Thyroid gland (tissue), 4 donors: ENCODE results near the gene DENND5A. TPM values are rescaled to one million over a fixed set of nuclear protein-coding genes. Genes with fewer than 3 reads are reported as not detected.

Experiments
- DNase-seq, 2 donors: peaks; one replicate each; pipeline ENCODE4 v3.0.0-alpha.2; 2019
- H3K27ac ChIP-seq, 3 donors: fragments of 200-600 bp; sonication (generic); 1 replicate in 2 of 3; 2 replicates in 1 of 3; pipeline ENCODE4 v1.5.1; 2016 to 2019; ENCODE audit warnings: mild to moderate bottlenecking in 1 of 3, moderate library complexity in 1 of 3
- H3K27me3 ChIP-seq: fragments of 200-600 bp; sonication (generic); one replicate; pipeline ENCODE4 v1.5.1; 2019
- H3K36me3 ChIP-seq, 2 donors: fragments of 200-600 bp; sonication (generic); one replicate each; pipeline ENCODE4 v1.5.1; 2016 to 2019
- H3K4me1 ChIP-seq, 2 donors: fragments of 200-600 bp; sonication (generic); one replicate each; pipeline ENCODE4 v1.5.1; 2017 to 2019
- H3K4me3 ChIP-seq, 3 donors: fragments of 200-600 bp; sonication (generic); replicated peaks in 1 of 3; 1 replicate in 2 of 3; 2 replicates in 1 of 3; pipeline ENCODE4 v1.5.1; 2016; ENCODE audit warnings: mild to moderate bottlenecking in 1 of 3
- H3K9me3 ChIP-seq: fragments of 200-600 bp; sonication (generic); one replicate; pipeline ENCODE4 v1.5.1; 2017
- POLR2A ChIP-seq, 2 donors: fragments of 450-650 bp; IDR thresholded peaks; one replicate each; pipeline ENCODE4 v1.6.1; 2017; ENCODE audit warnings: antibody characterized with exemption in 2 of 2, mild to moderate bottlenecking in 2 of 2, moderate library complexity in 1 of 2
- WGBS, 2 donors: methylation state at CpG; one replicate each; pipeline ENCODE4 v1.1.5; 2017; 5-methylcytosine and 5-hydroxymethylcytosine counted together
- intact Hi-C: fragments of 100-400 bp; cut with DNase I; formaldehyde crosslinking; loops from one replicate; pipeline ENCODE4 v1.15.1; 2023
- microRNA-seq: library from miRNA; unstranded; fragments of <30 nt; microRNA quantifications from one replicate; pipeline ENCODE4, GENCODE V29; 2016
- small RNA-seq: library from RNA; depleted of rRNA; stranded (forward); fragments of <200 nt; gene quantifications from one replicate; pipeline ENCODE3, GENCODE V24; 2016
- total RNA-seq, 4 donors: library from RNA; depleted of rRNA; stranded (reverse); fragments of >200 nt; gene quantifications; one replicate each; pipeline ENCODE4 v1.2.3, GENCODE V29; 2016
- TF ChIP-seq, protein P1 (sequence below), 6 experiments: fragments of 200-600 bp in 3 of 6; fragments of 450-650 bp in 3 of 6; sonication (generic) in 3 of 6; IDR thresholded peaks; one replicate each; pipeline ENCODE4 v1.5.1; 2016 to 2019; ENCODE audit warnings: antibody characterized with exemption in 6 of 6, mild to moderate bottlenecking in 2 of 6, inconsistent platforms in 1 of 6, moderate library complexity in 1 of 6

The DENND5A gene
- total RNA-seq, 4 donors from 2014 or later: 45.6 to 80.8 (median 59.3) TPM

- Histone ChIP-seq H3K27ac (no peak within 1 kb of the TSS), H3K27me3 (no peaks in the 10 kb centered on the region), H3K36me3 (no peaks in the 10 kb centered on the region), H3K4me1 (peaks cover 0 to 5% of the 10 kb centered on the region in 2 donors), H3K4me3 (peak within 1 kb of the TSS in 1 of 3 donors; percentile 43), H3K9me3 (no peaks in the 10 kb centered on the region)
- intact Hi-C loops: no loop called here
- DNase-seq: peak in 1 of 2 donors; percentile 17
- WGBS, 2 donors: 3% methylated on average over 8 of the region's 113 CpGs; no CpG with 5 or more reads in 1 of the 2 donors
- TF ChIP-seq, protein P1, sequence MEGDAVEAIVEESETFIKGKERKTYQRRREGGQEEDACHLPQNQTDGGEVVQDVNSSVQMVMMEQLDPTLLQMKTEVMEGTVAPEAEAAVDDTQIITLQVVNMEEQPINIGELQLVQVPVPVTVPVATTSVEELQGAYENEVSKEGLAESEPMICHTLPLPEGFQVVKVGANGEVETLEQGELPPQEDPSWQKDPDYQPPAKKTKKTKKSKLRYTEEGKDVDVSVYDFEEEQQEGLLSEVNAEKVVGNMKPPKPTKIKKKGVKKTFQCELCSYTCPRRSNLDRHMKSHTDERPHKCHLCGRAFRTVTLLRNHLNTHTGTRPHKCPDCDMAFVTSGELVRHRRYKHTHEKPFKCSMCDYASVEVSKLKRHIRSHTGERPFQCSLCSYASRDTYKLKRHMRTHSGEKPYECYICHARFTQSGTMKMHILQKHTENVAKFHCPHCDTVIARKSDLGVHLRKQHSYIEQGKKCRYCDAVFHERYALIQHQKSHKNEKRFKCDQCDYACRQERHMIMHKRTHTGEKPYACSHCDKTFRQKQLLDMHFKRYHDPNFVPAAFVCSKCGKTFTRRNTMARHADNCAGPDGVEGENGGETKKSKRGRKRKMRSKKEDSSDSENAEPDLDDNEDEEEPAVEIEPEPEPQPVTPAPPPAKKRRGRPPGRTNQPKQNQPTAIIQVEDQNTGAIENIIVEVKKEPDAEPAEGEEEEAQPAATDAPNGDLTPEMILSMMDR (IDR thresholded peaks at IDR 0.05): no peak
- TF ChIP-seq POLR2A (IDR thresholded peaks at IDR 0.05): no peak
These were observed 173.9 kb downstream of the DENND5A start, which contains the start of gene SCUBE2 for GRCh38 chr11:9091044-9091922. Gene SCUBE2 (minus strand): TSS chr11:9091599. CDS start chr11:9091528, 71 bp downstream.

GRCh38 chr11:9090488-9091043 is 174.6 kb downstream of the DENND5A start:
- Histone ChIP-seq H3K27ac (no peak overlapping the region), H3K4me1 (peaks cover 0 to 5% of the 10 kb centered on the region in 2 donors), H3K4me3 (peak overlapping the region in 1 of 3 donors; percentile 43), H3K9me3 (no peaks in the 10 kb centered on the region), H3K36me3 (no peaks in the 10 kb centered on the region), H3K27me3 (no peaks in the 10 kb centered on the region)
- DNase-seq: no peak
- 42 to 66% methylated on average over 10 to 19 of the region's 20 CpGs for WGBS, 2 donors
- intact Hi-C loops: no loop called here
- no peak for TF ChIP-seq POLR2A (IDR thresholded peaks at IDR 0.05)
- TF ChIP-seq, protein P1 (IDR thresholded peaks at IDR 0.05): no peak

GRCh38 chr11:9089636-9090035 is 175.5 kb downstream of the DENND5A start:
- Histone ChIP-seq H3K4me3 (no peak overlapping the region), H3K4me1 (peaks cover 0 to 5% of the 10 kb centered on the region in 2 donors), H3K9me3 (no peaks in the 10 kb centered on the region), H3K27me3 (no peaks in the 10 kb centered on the region), H3K36me3 (no peaks in the 10 kb centered on the region), H3K27ac (no peak overlapping the region)
- DNase-seq: no peak
- 98 to 100% methylated on average over 4 to 6 of the region's 6 CpGs for WGBS, 2 donors
- TF ChIP-seq, protein P1 (IDR thresholded peaks at IDR 0.05): no peak
- no peak for TF ChIP-seq POLR2A (IDR thresholded peaks at IDR 0.05)
- intact Hi-C loops: no loop called here

- Histone ChIP-seq H3K27ac (no peak overlapping the region), H3K27me3 (no peaks in the 10 kb centered on the region), H3K36me3 (no peaks in the 10 kb centered on the region), H3K4me1 (peaks cover 0 to 5% of the 10 kb centered on the region in 2 donors), H3K4me3 (no peak overlapping the region), H3K9me3 (no peaks in the 10 kb centered on the region)
- TF ChIP-seq, protein P1 (IDR thresholded peaks at IDR 0.05): no peak
- TF ChIP-seq POLR2A (IDR thresholded peaks at IDR 0.05): no peak
- intact Hi-C loops: no loop called here
- DNase-seq: no peak
- 85 to 86% methylated on average over 3 of the region's 3 CpGs for WGBS, 2 donors
These were observed 176.1 kb downstream of the DENND5A start for GRCh38 chr11:9089061-9089460.

Small RNAs within 50 kb of the gene (microRNA-seq; reads per million reads assigned to microRNA genes)
- gene MIR5691: not detected

Small RNAs within 50 kb of the gene (small RNA-seq; reads per million reads assigned to genes)
- not detected for gene MIR5691
- gene RF00017: not detected

Other genes with a start within 250 kb of the DENND5A start
- gene SCUBE2, start 173.8 kb downstream of the DENND5A start, total RNA-seq: 1 to 10 TPM; 1.2 to 4.9 (median 3.1) TPM
- 10 to 100 TPM; 52.7 to 86.7 (median 76.1) TPM for gene TMEM41B, start 49.2 kb upstream of the DENND5A start, total RNA-seq
- gene IPO7, start 119.3 kb upstream of the DENND5A start, total RNA-seq: 100 to 1,000 TPM; 104 to 185 (median 151) TPM
- 10 to 100 TPM; 16.3 to 26.1 (median 21.1) TPM for gene ZNF143, start 195.7 kb upstream of the DENND5A start, total RNA-seq